Lower lobe of right lung (tissue), 2 donors: ENCODE measurements around the gene SNTG2. TPM values are rescaled to one million over a fixed set of nuclear protein-coding genes. Genes with fewer than 3 reads are reported as not detected.

Experiments
- ATAC-seq, 2 donors: fragments of 200-7000 bp; cut with Tn5 transposase; one replicate each; pipeline ENCODE4 v1.9.1; 2020 to 2022; ENCODE audit warnings: mild to moderate bottlenecking in 2 of 2, moderate library complexity in 2 of 2
- DNase-seq: peaks from one replicate; pipeline ENCODE4 v3.0.0-alpha.2; 2020
- H3K27ac ChIP-seq: fragments of 200-600 bp; one replicate; pipeline ENCODE4 v1.8.0; 2022
- H3K27me3 ChIP-seq: fragments of 200-600 bp; one replicate; pipeline ENCODE4 v1.8.0; 2022; ENCODE audit warnings: low read depth
- H3K36me3 ChIP-seq: fragments of 200-600 bp; one replicate; pipeline ENCODE4 v1.8.0; 2022; ENCODE audit warnings: mild to moderate bottlenecking
- H3K4me1 ChIP-seq: fragments of 200-600 bp; one replicate; pipeline ENCODE4 v1.8.0; 2022
- H3K4me3 ChIP-seq: fragments of 200-600 bp; one replicate; pipeline ENCODE4 v1.8.0; 2022; ENCODE audit warnings: mild to moderate bottlenecking
- H3K9me3 ChIP-seq: fragments of 200-600 bp; one replicate; pipeline ENCODE4 v1.8.0; 2022
- CTCF ChIP-seq: fragments of 200-600 bp; IDR thresholded peaks from one replicate; pipeline ENCODE4 v1.8.0; 2022; ENCODE audit warnings: antibody characterized with exemption, mild to moderate bottlenecking
- intact Hi-C: fragments of 100-400 bp; cut with DNase I; formaldehyde crosslinking; loops from one replicate; pipeline ENCODE4 v1.11.0; 2022
- total RNA-seq: library from RNA; stranded (reverse); fragmentation: NEBNext Ultra II Directional; extraction: Animal tissue kit (Norgen Biotek cat#: 25700); gene quantifications from one replicate; pipeline ENCODE4 v1.2.1, GENCODE V29; 2021
- donor health status: DM: no; HTN: yes; CAD: no; lungs with severe emphysema.

Gene SNTG2
- total RNA-seq, 1 donor from 2014 or later: 1.4 TPM

- Histone ChIP-seq H3K4me3 (no peak overlapping the region), H3K9me3 (no peaks in the 10 kb centered on the region), H3K27ac (no peak overlapping the region), H3K36me3 (no peaks in the 10 kb centered on the region), H3K4me1 (no peaks in the 10 kb centered on the region), H3K27me3 (no peaks in the 10 kb centered on the region)
- no peak for DNase-seq
- intact Hi-C loops: no loop called here
- ATAC-seq: no peak
- TF ChIP-seq CTCF: no peak
Measured at GRCh38 chr2:1237783-1238182, 287.1 kb downstream of the SNTG2 start.

DNA sequence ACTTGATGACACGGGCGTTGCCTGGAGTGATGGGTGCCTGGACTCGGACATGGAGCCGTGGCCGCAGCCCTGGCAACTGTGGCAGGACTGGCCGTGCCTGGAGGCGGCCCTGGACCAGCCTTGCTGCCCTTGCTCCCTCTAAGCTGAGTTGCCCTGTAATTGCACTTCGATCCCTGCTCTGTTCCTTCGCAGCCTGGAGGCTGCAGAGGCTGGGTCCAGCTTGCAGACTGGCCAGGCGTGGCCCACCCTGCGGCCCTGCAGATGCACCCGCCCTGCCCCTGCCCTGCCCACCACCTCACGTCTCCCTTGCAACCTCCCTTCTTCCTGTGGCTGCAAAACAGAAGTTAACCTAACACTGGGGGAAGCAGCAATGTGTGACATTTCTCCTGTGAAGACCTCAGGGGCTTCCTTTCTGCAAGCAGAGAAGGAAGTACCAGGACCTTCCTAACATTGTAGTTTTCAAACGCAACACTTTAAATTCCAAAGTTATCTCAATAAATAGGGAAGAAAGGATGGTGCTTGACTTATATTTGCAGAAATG is 288.0 kb downstream of the SNTG2 start:
- Histone ChIP-seq H3K27ac (no peak overlapping the region), H3K36me3 (no peaks in the 10 kb centered on the region), H3K4me3 (no peak overlapping the region), H3K4me1 (no peaks in the 10 kb centered on the region), H3K27me3 (no peaks in the 10 kb centered on the region), H3K9me3 (no peaks in the 10 kb centered on the region)
- ATAC-seq (no peak), DNase-seq (no peak)
- TF ChIP-seq CTCF: no peak
- intact Hi-C loops: no loop called here

DNA sequence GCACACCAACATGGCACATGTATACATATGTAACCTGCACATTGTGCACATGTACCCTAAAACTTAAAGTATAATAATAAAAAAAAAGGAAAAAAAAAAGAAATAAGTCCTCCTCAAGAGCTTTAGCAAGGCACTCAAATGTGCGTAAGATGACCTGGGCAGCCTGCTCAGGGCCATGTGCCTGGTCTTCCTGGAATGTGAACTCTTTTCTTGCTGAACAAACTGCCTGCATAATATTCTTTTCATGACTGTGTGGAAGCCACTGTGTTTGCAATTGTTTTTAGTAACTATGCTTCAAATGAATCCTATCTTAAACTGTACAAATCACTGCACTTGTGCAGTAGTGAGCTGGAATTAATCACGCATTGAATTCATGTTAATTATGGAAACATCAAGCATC is 294.5 kb downstream of the SNTG2 start:
- ATAC-seq (no peak), DNase-seq (no peak)
- H3K27me3 ChIP-seq: no peaks in the 10 kb centered on the region
- H3K4me1 ChIP-seq: no peaks in the 10 kb centered on the region
- H3K9me3 ChIP-seq: no peaks in the 10 kb centered on the region
- no peak for TF ChIP-seq CTCF
- H3K27ac ChIP-seq: no peak overlapping the region
- intact Hi-C loops: no loop called here
- no peaks in the 10 kb centered on the region for H3K36me3 ChIP-seq
- no peak overlapping the region for H3K4me3 ChIP-seq

GRCh38 chr2:1246239-1246638 is 295.6 kb downstream of the SNTG2 start:
- ATAC-seq (no peak), DNase-seq (no peak)
- TF ChIP-seq CTCF: no peak
- Histone ChIP-seq H3K27ac (no peak overlapping the region), H3K4me3 (no peak overlapping the region), H3K4me1 (no peaks in the 10 kb centered on the region), H3K36me3 (no peaks in the 10 kb centered on the region), H3K27me3 (no peaks in the 10 kb centered on the region), H3K9me3 (no peaks in the 10 kb centered on the region)
- intact Hi-C loops: no loop called here

GRCh38 chr2:1246991-1247390 is 296.3 kb downstream of the SNTG2 start:
- Histone ChIP-seq H3K4me1 (no peaks in the 10 kb centered on the region), H3K27me3 (no peaks in the 10 kb centered on the region), H3K4me3 (no peak overlapping the region), H3K9me3 (no peaks in the 10 kb centered on the region), H3K27ac (no peak overlapping the region), H3K36me3 (no peaks in the 10 kb centered on the region)
- DNase-seq (no peak), ATAC-seq (no peak)
- no peak for TF ChIP-seq CTCF
- intact Hi-C loops: no loop called here

DNA sequence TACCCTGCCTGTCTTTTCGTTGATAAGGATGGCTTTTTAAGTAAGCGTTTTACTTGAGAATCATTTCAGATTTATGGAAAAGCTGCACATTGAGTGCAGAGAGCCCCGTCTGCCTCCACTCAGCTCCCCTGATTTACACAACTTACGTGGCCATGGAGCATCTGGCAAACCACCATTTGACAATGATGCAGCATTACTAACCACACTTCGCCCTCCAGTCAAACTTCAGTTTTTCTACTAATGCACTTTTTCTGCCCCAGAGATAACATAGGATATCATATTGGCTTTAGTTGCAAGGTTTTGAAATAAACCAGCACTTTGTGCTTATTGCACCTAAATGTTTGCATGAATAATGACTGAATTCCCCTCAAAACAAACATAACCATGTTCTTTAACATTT is 297.5 kb downstream of the SNTG2 start:
- no peak for TF ChIP-seq CTCF

More for the DNA sequence above, 297.5 kb downstream of the SNTG2 start:
- Histone ChIP-seq H3K9me3 (no peaks in the 10 kb centered on the region), H3K27me3 (no peaks in the 10 kb centered on the region), H3K4me1 (no peaks in the 10 kb centered on the region), H3K36me3 (no peaks in the 10 kb centered on the region), H3K27ac (no peak overlapping the region), H3K4me3 (no peak overlapping the region)
- DNase-seq: no peak
- no peak for ATAC-seq
- intact Hi-C loops: no loop called here
